PC-3 (cell line): ENCODE data around the gene SHISAL2B.

ENCODE experiments used
- EZH2 ChIP-seq: fragments of 300-600 bp; sonication (generic); IDR thresholded peaks from one replicate; pipeline ENCODE4 v1.6.1; 2017; ENCODE audit warnings: antibody characterized with exemption, mild to moderate bottlenecking, low read length; ENCODE audit not compliant: unreplicated experiment
- EZH2phosphoT487 ChIP-seq: fragments of 300-600 bp; sonication (generic); IDR thresholded peaks from 2 replicates; pipeline ENCODE4 v1.6.1; 2018; ENCODE audit warnings: mild to moderate bottlenecking, antibody characterized with exemption, low read length, borderline replicate concordance
- TF ChIP-seq, protein P1 (sequence below): fragments of 300-600 bp; sonication (generic); conservative IDR thresholded peaks from 2 replicates; pipeline ENCODE4 v1.5.1; 2017; ENCODE audit warnings: antibody characterized with exemption, low read depth, mild to moderate bottlenecking, low read length

DNA sequence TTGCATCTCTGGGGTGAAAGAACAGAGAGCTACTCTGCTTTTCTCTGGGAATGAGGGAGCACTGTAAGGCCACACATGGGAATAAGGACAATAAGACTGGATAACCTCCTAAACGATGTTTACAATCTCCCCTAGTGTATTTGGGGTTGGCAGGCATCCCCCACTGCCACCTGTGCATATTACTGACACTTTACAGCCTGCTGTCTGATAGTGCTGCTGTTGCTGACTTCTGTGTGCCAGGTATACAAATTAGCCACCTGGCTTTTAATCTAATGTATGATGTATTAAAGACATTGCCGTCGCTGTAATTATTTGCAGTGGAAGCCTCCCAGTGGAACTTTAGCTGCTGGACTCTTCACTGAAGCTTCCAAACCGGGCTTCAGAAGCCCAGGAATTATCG, 4.4 kb upstream of the SHISAL2B start:
- TF ChIP-seq EZH2phosphoT487 (no peak), EZH2 (no peak)
- TF ChIP-seq, protein P1, sequence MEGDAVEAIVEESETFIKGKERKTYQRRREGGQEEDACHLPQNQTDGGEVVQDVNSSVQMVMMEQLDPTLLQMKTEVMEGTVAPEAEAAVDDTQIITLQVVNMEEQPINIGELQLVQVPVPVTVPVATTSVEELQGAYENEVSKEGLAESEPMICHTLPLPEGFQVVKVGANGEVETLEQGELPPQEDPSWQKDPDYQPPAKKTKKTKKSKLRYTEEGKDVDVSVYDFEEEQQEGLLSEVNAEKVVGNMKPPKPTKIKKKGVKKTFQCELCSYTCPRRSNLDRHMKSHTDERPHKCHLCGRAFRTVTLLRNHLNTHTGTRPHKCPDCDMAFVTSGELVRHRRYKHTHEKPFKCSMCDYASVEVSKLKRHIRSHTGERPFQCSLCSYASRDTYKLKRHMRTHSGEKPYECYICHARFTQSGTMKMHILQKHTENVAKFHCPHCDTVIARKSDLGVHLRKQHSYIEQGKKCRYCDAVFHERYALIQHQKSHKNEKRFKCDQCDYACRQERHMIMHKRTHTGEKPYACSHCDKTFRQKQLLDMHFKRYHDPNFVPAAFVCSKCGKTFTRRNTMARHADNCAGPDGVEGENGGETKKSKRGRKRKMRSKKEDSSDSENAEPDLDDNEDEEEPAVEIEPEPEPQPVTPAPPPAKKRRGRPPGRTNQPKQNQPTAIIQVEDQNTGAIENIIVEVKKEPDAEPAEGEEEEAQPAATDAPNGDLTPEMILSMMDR, result no peak
